HepG2 (cell line): Measurements from ENCODE around the gene MRPL3. TPM values are rescaled to one million over a fixed set of nuclear protein-coding genes. Genes with fewer than 3 reads are reported as not detected.

Experiments used
- CC2D1A ChIP-seq: sonication (generic); formaldehyde crosslinking; IDR thresholded peaks from 2 replicates; pipeline ENCODE4 v1.8.1; 2023; ENCODE audit warnings: mild to moderate bottlenecking, missing genetic modification reagents
- GRHL1 ChIP-seq: sonication (generic); formaldehyde crosslinking; conservative IDR thresholded peaks from 2 replicates; pipeline ENCODE4 v1.8.0; 2022; ENCODE audit warnings: missing genetic modification reagents
- HNF4A ChIP-seq: sonication (generic); formaldehyde crosslinking; IDR thresholded peaks from 2 replicates; pipeline ENCODE4 v1.4.0; 2020; ENCODE audit warnings: missing genetic modification reagents
- MAX ChIP-seq: IDR thresholded peaks from 2 replicates; pipeline ENCODE4 v1.6.1; 2012; ENCODE audit warnings: inconsistent platforms
- MTERF4 ChIP-seq: sonication (generic); formaldehyde crosslinking; IDR thresholded peaks from 2 replicates; pipeline ENCODE4 v1.8.0; 2023; ENCODE audit warnings: mild to moderate bottlenecking, missing genetic modification reagents
- NCOA2 ChIP-seq: sonication (generic); formaldehyde crosslinking; IDR thresholded peaks from 2 replicates; pipeline ENCODE4 v1.8.0; 2022; ENCODE audit warnings: inconsistent platforms
- PHF8 ChIP-seq: sonication (generic); formaldehyde crosslinking; IDR thresholded peaks from 2 replicates; pipeline ENCODE4 v1.5.0; 2020; ENCODE audit warnings: missing genetic modification reagents
- POLR2A ChIP-seq, 2 experiments: IDR thresholded peaks; 2 replicates each; pipeline ENCODE4 v1.6.1; 2011; ENCODE audit warnings: low read depth in 2 of 2, low read length in 2 of 2, mild to moderate bottlenecking in 1 of 2, moderate library complexity in 1 of 2; ENCODE audit not compliant: insufficient read depth in 1 of 2
- TBX2 ChIP-seq: sonication (generic); formaldehyde crosslinking; IDR thresholded peaks from 2 replicates; pipeline ENCODE4 v1.5.0; 2020; ENCODE audit warnings: missing genetic modification reagents, mild to moderate bottlenecking, borderline replicate concordance
- THRA ChIP-seq: sonication (generic); formaldehyde crosslinking; IDR thresholded peaks from 2 replicates; pipeline ENCODE4 v1.4.0; 2020; ENCODE audit warnings: missing genetic modification reagents, borderline replicate concordance
- ZBTB20 ChIP-seq: sonication (generic); formaldehyde crosslinking; IDR thresholded peaks from 2 replicates; pipeline ENCODE4 v1.8.1; 2023; ENCODE audit warnings: missing genetic modification reagents, low read depth, mild to moderate bottlenecking, borderline replicate concordance
- ZKSCAN8 ChIP-seq: IDR thresholded peaks from 2 replicates; pipeline ENCODE4 v1.6.1; 2016; ENCODE audit warnings: borderline replicate concordance, missing genetic modification reagents, missing compliant biosample characterization
- ZNF430 ChIP-seq: sonication (generic); formaldehyde crosslinking; IDR thresholded peaks from 2 replicates; pipeline ENCODE4 v1.9.0; 2021; ENCODE audit warnings: mild to moderate bottlenecking, missing genetic modification reagents
- ZNF552 ChIP-seq: sonication (generic); formaldehyde crosslinking; IDR thresholded peaks from 2 replicates; pipeline ENCODE4 v1.9.0; 2022; ENCODE audit warnings: missing genetic modification reagents, mild to moderate bottlenecking, borderline replicate concordance
- ZNF660 ChIP-seq: sonication (generic); formaldehyde crosslinking; IDR thresholded peaks from 2 replicates; pipeline ENCODE4 v1.5.1; 2020; ENCODE audit warnings: mild to moderate bottlenecking, low read depth, missing genetic modification reagents, borderline replicate concordance
- ZNF740 ChIP-seq: sonication (generic); formaldehyde crosslinking; IDR thresholded peaks from 2 replicates; pipeline ENCODE4 v1.4.0; 2020; ENCODE audit warnings: missing genetic modification reagents
- ZNF781 ChIP-seq: sonication (generic); formaldehyde crosslinking; IDR thresholded peaks from 2 replicates; pipeline ENCODE4 v1.5.1; 2020; ENCODE audit warnings: borderline replicate concordance, mild to moderate bottlenecking, missing genetic modification reagents; ENCODE audit errors: not compliant biosample characterization
- ZNF800 ChIP-seq: sonication (generic); formaldehyde crosslinking; IDR thresholded peaks from 2 replicates; pipeline ENCODE4 v1.4.0; 2020; ENCODE audit warnings: missing genetic modification reagents
- polyA plus RNA-seq, 8 experiments: library from polyadenylated mRNA; depleted of rRNA in 3 of 8; stranded (reverse) in 7 of 8; unstranded in 1 of 8; fragments of >200 nt; fragmentation: Illumina TruSeq in 4 of 8; extraction: Trizol in 4 of 8; gene quantifications; 2 replicates each; pipeline versions ENCODE4 v1.2.1 to v1.2.3, GENCODE V29; 2011 to 2016; ENCODE audit warnings: low read depth in 4 of 8, missing spikeins in 1 of 8, mixed read lengths in 1 of 8; ENCODE audit not compliant: insufficient read depth in 1 of 8
- total RNA-seq, 5 experiments: library from RNA; depleted of rRNA; stranded (reverse); fragments of >200 nt; fragmentation: Illumina TruSeq; extraction: Trizol; gene quantifications; 2 replicates each; pipeline ENCODE4 v1.2.3, GENCODE V29; 2016; ENCODE audit warnings: low read depth in 1 of 5

Gene MRPL3
- total and polyA plus RNA-seq, 2 of the 13 experiments (the other 11 are each of a cell fraction or from before 2014, with no cell fraction given) = 114 to 172 TPM

- TF ChIP-seq GRHL1 (CRISPR knock-in tag) (no peak), ZNF660 (CRISPR knock-in tag) (no peak), ZKSCAN8 (CRISPR knock-in tag) (peak; percentile 76; the same call in 1 of the 2 replicates), CC2D1A (CRISPR knock-in tag) (0 out of 2 replicates have a peak, but pooled peaks have one; percentile 54), ZNF800 (peak; percentile 64; the same call in 1 of the 2 replicates), ZNF781 (CRISPR knock-in tag) (peak; percentile 96), ZNF430 (peak; percentile 92; the same call in 1 of the 2 replicates), POLR2A (IDR thresholded peaks at IDR 0.05; ENCODE audit: insufficient read depth in 1 of 2, low read depth in 2 of 2, low read length in 2 of 2) (peak; percentile 70 to 78), ZNF740 (peak; percentile 60; the same call in 1 of the 2 replicates), HNF4A (CRISPR knock-in tag) (no peak), MTERF4 (CRISPR knock-in tag) (peak; percentile 88), ZBTB20 (CRISPR knock-in tag) (peak; percentile 92; the same call in 1 of the 2 replicates), NCOA2 (CRISPR knock-in tag) (peak; percentile 77), TBX2 (peak; percentile 84), MAX (peak; percentile 100), PHF8 (CRISPR knock-in tag) (peak; percentile 99), ZNF552 (CRISPR knock-in tag) (peak; percentile 97), THRA (CRISPR knock-in tag) (peak; percentile 46; the same call in 1 of the 2 replicates)
Measured at GRCh38 chr3:131502530-131503319, at the start of gene MRPL3 (continued).
